NT2/D1 (cell line): Measurements from ENCODE around the gene CEP295NL.

Experiments
- SUZ12 ChIP-seq: IDR thresholded peaks from 2 replicates; pipeline ENCODE4 v1.6.1; 2011; ENCODE audit not compliant: insufficient read length, insufficient read depth; ENCODE audit errors: extremely low read depth
- YY1 ChIP-seq: IDR thresholded peaks from 2 replicates; pipeline ENCODE4 v1.6.1; 2011; ENCODE audit not compliant: insufficient read length, insufficient read depth
- ZNF274 ChIP-seq: IDR thresholded peaks from 2 replicates; pipeline ENCODE4 v1.6.1; 2011; ENCODE audit warnings: mild to moderate bottlenecking, low read depth, low read length

DNA sequence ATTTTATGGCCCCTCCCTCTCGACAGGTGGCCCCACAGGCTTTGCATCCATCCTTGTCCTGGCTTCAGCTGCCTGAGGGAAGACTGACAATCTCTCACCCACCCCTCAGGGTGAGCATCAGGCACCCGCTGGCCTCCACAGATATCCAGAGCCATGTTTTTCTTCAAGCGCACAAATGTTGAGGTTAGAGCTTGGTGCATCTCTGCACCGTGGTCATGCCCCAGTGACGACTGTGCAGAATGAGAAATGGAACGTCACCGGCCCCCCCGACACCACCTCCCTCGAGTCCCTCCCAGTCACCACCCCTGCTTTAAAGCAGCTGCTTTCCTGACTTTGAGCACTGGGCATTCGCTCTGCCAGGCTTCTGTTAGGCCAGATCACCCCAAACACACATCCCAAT is 42.0 kb upstream of the CEP295NL start:
- no peak for TF ChIP-seq YY1
- no peak for TF ChIP-seq ZNF274
- TF ChIP-seq SUZ12: no peak
